ENCODE measurements around the gene PPP1R1B. TPM values are rescaled to one million over a fixed set of nuclear protein-coding genes. Genes with fewer than 3 reads are reported as not detected.

The PPP1R1B gene
- total RNA-seq, 1 donor from 2014 or later, result 9.3 TPM

DNA sequence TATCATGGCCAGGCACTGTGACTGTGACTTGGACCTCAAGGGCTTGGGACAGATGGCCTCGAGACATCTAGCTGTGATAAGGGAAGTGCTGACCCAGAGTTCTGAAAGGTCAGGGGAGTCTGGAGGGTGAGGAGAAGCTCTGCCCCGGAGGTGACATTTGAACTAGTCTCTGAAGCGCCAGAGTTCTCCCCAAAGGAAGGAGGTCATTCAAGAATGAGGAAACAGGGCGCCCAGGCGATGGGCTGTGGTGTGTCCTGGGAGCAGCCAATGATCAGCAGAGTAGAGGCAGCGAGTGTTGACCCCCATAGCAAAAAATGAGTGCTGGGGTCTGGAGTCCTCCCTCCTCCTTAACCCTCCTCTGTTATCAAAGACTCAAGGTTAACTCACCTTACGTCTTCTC lies 15.1 kb downstream of the PPP1R1B start:
- intact Hi-C loops (cut with DNase I), result no loop called here
- Histone ChIP-seq H3K4me1 (peaks cover 60% of the 10 kb centered on the region), H3K4me3 (no peak overlapping the region)

DNA sequence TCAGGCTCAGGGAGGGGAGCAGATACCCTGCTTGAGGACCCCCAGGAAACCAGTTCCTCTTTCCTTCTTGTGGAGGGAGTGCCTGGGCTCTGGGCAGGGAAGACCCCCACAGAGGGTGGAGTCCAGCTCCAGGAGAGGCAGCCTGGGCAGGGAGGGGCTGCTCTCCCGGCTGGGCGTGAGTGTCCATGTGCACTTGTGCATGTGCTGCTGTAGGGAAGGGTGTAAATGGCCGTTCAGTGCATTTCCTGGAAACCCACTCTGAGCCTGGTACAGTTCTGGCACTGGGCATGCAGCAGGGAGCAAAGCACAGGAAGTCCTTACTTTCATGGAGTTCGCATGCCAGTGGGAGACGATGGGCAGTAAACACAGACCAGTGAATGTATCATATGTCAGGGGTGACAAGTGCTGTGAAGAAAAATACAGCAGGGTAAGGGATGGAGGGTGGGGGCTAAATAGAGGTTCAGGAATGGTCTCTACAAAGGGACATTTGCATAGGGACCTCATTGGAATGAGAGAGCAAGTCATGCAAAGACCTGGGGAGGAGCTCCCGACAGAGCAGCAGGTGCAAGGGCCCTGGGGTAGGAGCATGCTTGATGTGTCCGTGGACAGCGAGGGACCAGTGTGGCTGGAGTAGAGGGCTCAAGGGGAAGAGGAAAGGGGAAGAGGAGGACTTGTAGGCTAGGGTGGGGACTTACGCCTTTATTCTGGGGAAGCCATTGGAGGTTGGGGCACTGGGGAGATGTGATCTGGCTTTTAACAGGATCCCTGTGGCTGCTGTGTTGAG lies 15.7 kb downstream of the PPP1R1B start:
- intact Hi-C loops (cut with DNase I), result no loop called here
- H3K27ac ChIP-seq, result no peak overlapping the region
- no peaks in the 10 kb centered on the region for H3K36me3 ChIP-seq
- H3K4me1 ChIP-seq, result peaks cover 59% of the 10 kb centered on the region
- H3K4me3 ChIP-seq, result no peak overlapping the region
- TF ChIP-seq, protein P1, sequence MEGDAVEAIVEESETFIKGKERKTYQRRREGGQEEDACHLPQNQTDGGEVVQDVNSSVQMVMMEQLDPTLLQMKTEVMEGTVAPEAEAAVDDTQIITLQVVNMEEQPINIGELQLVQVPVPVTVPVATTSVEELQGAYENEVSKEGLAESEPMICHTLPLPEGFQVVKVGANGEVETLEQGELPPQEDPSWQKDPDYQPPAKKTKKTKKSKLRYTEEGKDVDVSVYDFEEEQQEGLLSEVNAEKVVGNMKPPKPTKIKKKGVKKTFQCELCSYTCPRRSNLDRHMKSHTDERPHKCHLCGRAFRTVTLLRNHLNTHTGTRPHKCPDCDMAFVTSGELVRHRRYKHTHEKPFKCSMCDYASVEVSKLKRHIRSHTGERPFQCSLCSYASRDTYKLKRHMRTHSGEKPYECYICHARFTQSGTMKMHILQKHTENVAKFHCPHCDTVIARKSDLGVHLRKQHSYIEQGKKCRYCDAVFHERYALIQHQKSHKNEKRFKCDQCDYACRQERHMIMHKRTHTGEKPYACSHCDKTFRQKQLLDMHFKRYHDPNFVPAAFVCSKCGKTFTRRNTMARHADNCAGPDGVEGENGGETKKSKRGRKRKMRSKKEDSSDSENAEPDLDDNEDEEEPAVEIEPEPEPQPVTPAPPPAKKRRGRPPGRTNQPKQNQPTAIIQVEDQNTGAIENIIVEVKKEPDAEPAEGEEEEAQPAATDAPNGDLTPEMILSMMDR (IDR thresholded peaks at IDR 0.05), result no peak
- TF ChIP-seq POLR2AphosphoS5 (IDR thresholded peaks at IDR 0.05; ENCODE audit: insufficient read depth in 1 of 2, low read depth in 1 of 2) (no peak), POLR2A (IDR thresholded peaks at IDR 0.05) (no peak)
- H3K27me3 ChIP-seq, result no peaks in the 10 kb centered on the region
- H3K9me3 ChIP-seq, result no peaks in the 10 kb centered on the region
- no peak for DNase-seq (ENCODE audit: extremely low spot score in 2 of 2)

More for the DNA sequence above, 15.1 kb downstream of the PPP1R1B start:
- H3K36me3 ChIP-seq, result no peaks in the 10 kb centered on the region
- no peak for DNase-seq (ENCODE audit: extremely low spot score in 2 of 2)
- TF ChIP-seq, protein P1 (IDR thresholded peaks at IDR 0.05), result no peak
- TF ChIP-seq POLR2AphosphoS5 (IDR thresholded peaks at IDR 0.05; ENCODE audit: insufficient read depth in 1 of 2, low read depth in 1 of 2) (no peak), POLR2A (IDR thresholded peaks at IDR 0.05) (no peak)
- H3K9me3 ChIP-seq, result no peaks in the 10 kb centered on the region
- no peaks in the 10 kb centered on the region for H3K27me3 ChIP-seq
- H3K27ac ChIP-seq, result no peak overlapping the region

DNA sequence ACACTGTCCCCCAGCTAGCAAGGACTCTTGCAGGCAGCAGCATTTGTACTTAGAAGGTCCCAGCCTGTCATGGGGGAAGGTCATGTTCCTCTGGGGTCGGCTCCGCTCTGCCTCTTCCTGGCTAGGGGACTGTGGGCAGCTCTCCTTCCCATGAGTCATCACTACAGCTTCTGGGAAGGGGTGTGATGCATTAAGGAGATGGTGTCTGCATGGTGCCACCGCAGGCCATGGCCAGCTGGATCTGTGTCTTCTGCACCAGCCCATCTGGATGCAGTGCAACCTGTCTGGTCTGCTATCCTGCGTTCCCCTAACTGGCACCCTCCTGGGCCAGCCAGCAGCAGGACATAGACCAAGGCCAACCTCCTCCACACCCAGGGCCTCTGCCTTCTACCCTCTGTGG lies 16.5 kb downstream of the PPP1R1B start:
- no peak for DNase-seq (ENCODE audit: extremely low spot score in 2 of 2)
- Histone ChIP-seq H3K9me3 (no peaks in the 10 kb centered on the region), H3K36me3 (no peaks in the 10 kb centered on the region), H3K4me1 (peaks cover 51% of the 10 kb centered on the region), H3K27me3 (no peaks in the 10 kb centered on the region), H3K27ac (no peak overlapping the region), H3K4me3 (no peak overlapping the region)
- intact Hi-C loops (cut with DNase I), result no loop called here
- TF ChIP-seq, protein P1 (IDR thresholded peaks at IDR 0.05), result no peak
- TF ChIP-seq POLR2AphosphoS5 (IDR thresholded peaks at IDR 0.05; ENCODE audit: insufficient read depth in 1 of 2, low read depth in 1 of 2) (no peak), POLR2A (IDR thresholded peaks at IDR 0.05) (no peak)

DNA sequence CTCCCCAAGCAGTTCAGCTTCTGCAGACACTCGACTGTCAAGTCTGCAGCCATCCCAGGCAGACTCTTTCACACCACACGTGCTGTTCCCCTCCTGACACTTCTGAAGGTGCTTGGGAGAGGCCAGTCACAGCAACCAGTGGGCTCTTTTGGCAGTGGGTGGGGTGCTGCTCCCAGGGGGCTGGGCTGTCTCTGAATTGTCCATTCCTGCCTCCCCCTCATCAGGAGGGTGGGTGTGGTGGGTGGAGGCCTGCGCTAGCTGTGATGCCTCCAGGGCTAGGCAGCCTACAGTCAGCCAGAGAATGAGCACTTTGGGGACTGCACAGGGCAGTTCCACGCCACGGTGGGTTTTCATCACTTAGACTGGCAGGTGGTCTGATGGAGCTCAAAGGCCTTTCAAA lies 20.5 kb downstream of the PPP1R1B start:
- Histone ChIP-seq H3K4me3 (no peak overlapping the region), H3K4me1 (peaks cover 25% of the 10 kb centered on the region), H3K36me3 (no peaks in the 10 kb centered on the region), H3K27ac (no peak overlapping the region), H3K9me3 (no peaks in the 10 kb centered on the region), H3K27me3 (no peaks in the 10 kb centered on the region)
- intact Hi-C loops (cut with DNase I), result no loop called here
- TF ChIP-seq POLR2AphosphoS5 (IDR thresholded peaks at IDR 0.05; ENCODE audit: insufficient read depth in 1 of 2, low read depth in 1 of 2) (no peak), POLR2A (IDR thresholded peaks at IDR 0.05) (no peak)
- TF ChIP-seq, protein P1 (IDR thresholded peaks at IDR 0.05), result no peak
- DNase-seq (ENCODE audit: extremely low spot score in 2 of 2), result no peak

All from vagina (tissue), 2 donors.